ENCODE results near the gene PSEN2.

- TF ChIP-seq CTCF (conservative IDR thresholded peaks at IDR 0.05 in 1 of 2, IDR thresholded peaks at IDR 0.05 in 1 of 2; ENCODE audit: low read depth in 1 of 2, low read length in 2 of 2) (no peak), EZH2 (IDR thresholded peaks at IDR 0.05; ENCODE audit: low read length, missing control alignments) (no peak)
Measured at GRCh38 chr1:226827458-226827857, 43.0 kb upstream of the PSEN2 start.
